Panc1 (cell line): ENCODE measurements around the gene RABGAP1. TPM values are rescaled to one million over a fixed set of nuclear protein-coding genes. Genes with fewer than 3 reads are reported as not detected.

Experiments
- ATAC-seq: fragments of 200-7000 bp; cut with Tn5 transposase; 2 replicates; pipeline ENCODE4 v1.9.1; 2020; ENCODE audit warnings: mild to moderate bottlenecking, moderate library complexity
- BruUV-seq: library from RNA; stranded (reverse); fragments of 400-500 nt; replicated peaks from 2 replicates; lab custom pipeline; 2021; lab: Mats Ljungman, UMichigan
- CTCF ChIA-PET: fragments of 300-600 bp; sonication (Branson Sonifier 250); formaldehyde crosslinking; loops from one replicate; lab custom pipeline; 2022; ENCODE audit warnings: antibody characterized with exemption; lab: Charles Lee
- POLR2A ChIA-PET: fragments of 300-600 bp; sonication (Branson Sonifier 250); formaldehyde crosslinking; loops from one replicate; lab custom pipeline; 2022; ENCODE audit warnings: antibody characterized with exemption; lab: Charles Lee
- DNase-seq: peaks from one replicate; pipeline ENCODE4 v3.0.0-alpha.2; 2010; ENCODE audit warnings: low read depth, low spot score
- H3K27ac ChIP-seq: 2 replicates; pipeline ENCODE4 v1.5.1; 2011; ENCODE audit warnings: mild to moderate bottlenecking, low read length, inconsistent platforms
- H3K27me3 ChIP-seq: fragments of 200-500 bp; sonication (Bioruptor generic); 2 replicates; pipeline ENCODE4 v1.6.0; 2014; ENCODE audit warnings: low read length, inconsistent platforms; ENCODE audit not compliant: control insufficient read depth, insufficient read depth
- H3K36me3 ChIP-seq: fragments of 200-500 bp; sonication (Bioruptor generic); 2 replicates; pipeline ENCODE4 v1.5.1; 2014; ENCODE audit warnings: inconsistent platforms, mild to moderate bottlenecking, low read length, moderate library complexity; ENCODE audit not compliant: control insufficient read depth, insufficient read depth
- H3K4me1 ChIP-seq: 2 replicates; pipeline ENCODE4 v1.5.1; 2011; ENCODE audit warnings: inconsistent platforms, mild to moderate bottlenecking, low read length, moderate library complexity; ENCODE audit not compliant: control insufficient read depth, insufficient read depth
- H3K4me3 ChIP-seq, 2 experiments: 2 replicates each; pipeline ENCODE4 v1.5.1; 2011 to 2012; ENCODE audit warnings: low read depth in 2 of 2, low read length in 2 of 2, mild to moderate bottlenecking in 2 of 2, inconsistent platforms in 1 of 2, moderate library complexity in 1 of 2
- H3K9me3 ChIP-seq: fragments of 200-500 bp; sonication (Bioruptor generic); 2 replicates; pipeline ENCODE4 v1.5.1; 2014; ENCODE audit warnings: low read depth, mild to moderate bottlenecking, inconsistent platforms, low read length, moderate library complexity; ENCODE audit not compliant: control insufficient read depth, insufficient read depth
- CTCF ChIP-seq: fragments of 450-650 bp; IDR thresholded peaks from 2 replicates; pipeline ENCODE4 v1.5.1; 2017; ENCODE audit warnings: mild to moderate bottlenecking
- POLR2AphosphoS5 ChIP-seq: IDR thresholded peaks from 2 replicates; pipeline ENCODE4 v1.6.1; 2012; ENCODE audit warnings: mild to moderate bottlenecking, low read depth, low read length, moderate library complexity
- REST ChIP-seq, 2 experiments: IDR thresholded peaks; 2 replicates each; pipeline ENCODE4 v1.6.1; 2011 to 2012; ENCODE audit warnings: low read depth in 2 of 2, control low read depth in 1 of 2, low read length in 1 of 2, mild to moderate bottlenecking in 1 of 2, moderate library complexity in 1 of 2; ENCODE audit not compliant: insufficient read depth in 1 of 2
- SIN3A ChIP-seq: IDR thresholded peaks from 2 replicates; pipeline ENCODE4 v1.6.1; 2012; ENCODE audit warnings: low read depth, mild to moderate bottlenecking, low read length, moderate library complexity, borderline replicate concordance; ENCODE audit not compliant: insufficient read depth
- TCF7L2 ChIP-seq: IDR thresholded peaks from 2 replicates; pipeline ENCODE4 v1.6.1; 2011; ENCODE audit warnings: mild to moderate bottlenecking, low read depth, low read length, inconsistent platforms
- in situ Hi-C: cut with HindIII; loops from 2 replicates; pipeline ENCODE4 v1.10.0; 2016; ENCODE audit warnings: low sequenced_read_pairs, low pct_unique_long_range_greater_than_20kb
- intact Hi-C: fragments of 100-400 bp; cut with micrococcal nuclease; formaldehyde crosslinking; loops from one replicate; pipeline ENCODE4 v1.10.0; 2022; ENCODE audit not compliant: unreplicated experiment
- total RNA-seq: library from RNA; stranded (reverse); gene quantifications from one replicate; pipeline ENCODE4 v1.2.1, GENCODE V29; 2021; ENCODE audit not compliant: unreplicated experiment

RABGAP1 gene
- total RNA-seq, 1 experiment from 2014 or later = 41.4 TPM

- Histone ChIP-seq H3K4me1 (no peaks in the 10 kb centered on the region), H3K36me3 (peaks cover under 1% of the 10 kb centered on the region; the same call in 1 of the 2 replicates), H3K27ac (no peak overlapping the region), H3K4me3 (no peak overlapping the region), H3K27me3 (no peaks in the 10 kb centered on the region), H3K9me3 (no peaks in the 10 kb centered on the region)
- ChIA-PET CTCF (interaction anchor here (0.6 kb wide), 1 partner anchor 12 kb away, joined by 5 read pairs; no protein-coding TSS in a partner anchor), POLR2A (no interaction called here)
- intact Hi-C loops = no loop called here
- ATAC-seq (no peak), DNase-seq (no peak)
- BruUV-seq = no TSS peak
- in situ Hi-C loops = no loop called here
- TF ChIP-seq SIN3A (no peak), POLR2AphosphoS5 (no peak), REST (IDR thresholded peaks at IDR 0.05; ENCODE audit: insufficient read depth in 1 of 2, low read depth in 2 of 2, low read length in 1 of 2) (no peak), CTCF (no peak), TCF7L2 (no peak)
Observed at GRCh38 chr9:123002754-123003153, 61.9 kb downstream of the RABGAP1 start.

- BruUV-seq = no TSS peak
- Histone ChIP-seq H3K9me3 (no peaks in the 10 kb centered on the region), H3K36me3 (no peaks in the 10 kb centered on the region), H3K27ac (no peak overlapping the region), H3K4me1 (no peaks in the 10 kb centered on the region), H3K27me3 (no peaks in the 10 kb centered on the region), H3K4me3 (no peak overlapping the region)
- in situ Hi-C loops = no loop called here
- ChIA-PET CTCF (no interaction called here), POLR2A (no interaction called here)
- DNase-seq (no peak), ATAC-seq (no peak)
- TF ChIP-seq SIN3A = no peak
- TF ChIP-seq POLR2AphosphoS5 = no peak
- TF ChIP-seq TCF7L2 = no peak
- TF ChIP-seq REST (IDR thresholded peaks at IDR 0.05; ENCODE audit: insufficient read depth in 1 of 2, low read depth in 2 of 2, low read length in 1 of 2) = no peak
- no peak for TF ChIP-seq CTCF
- intact Hi-C loops = no loop called here
Observed at GRCh38 chr9:123003466-123003865, 62.6 kb downstream of the RABGAP1 start.
